MM.1S (cell line): ENCODE measurements around the gene OR52A1.
"Not testable (repeated sequence)": the region's sequence is repeated elsewhere in the genome, so short reads cannot be mapped to it uniquely, and the experiment has no call there.

Experiments used
- DNase-seq: peaks from one replicate; pipeline ENCODE4 v3.0.0-alpha.2; 2015
- H2AFZ ChIP-seq: fragments of 300-600 bp; sonication (generic); 2 replicates; pipeline ENCODE4 v1.6.0; 2016; ENCODE audit warnings: antibody characterized with exemption, low read length
- H3F3A ChIP-seq: fragments of 300-600 bp; sonication (generic); 2 replicates; pipeline ENCODE4 v1.6.1; 2016; ENCODE audit warnings: mild to moderate bottlenecking, antibody characterized with exemption, low read length, moderate library complexity, mixed read lengths; ENCODE audit not compliant: insufficient read depth
- H3K27ac ChIP-seq: fragments of 300-600 bp; sonication (generic); 2 replicates; pipeline ENCODE4 v1.5.1; 2016; ENCODE audit warnings: mild to moderate bottlenecking, low read length
- H3K27me3 ChIP-seq: fragments of 300-600 bp; sonication (generic); replicated peaks from 2 replicates; pipeline ENCODE4 v1.6.0; 2016; ENCODE audit warnings: low read length; ENCODE audit not compliant: insufficient read depth
- H3K36me3 ChIP-seq: fragments of 300-600 bp; sonication (generic); replicated peaks from 2 replicates; pipeline ENCODE4 v1.6.1; 2016; ENCODE audit warnings: mild to moderate bottlenecking, low read length, mixed read lengths; ENCODE audit not compliant: insufficient read depth
- H3K4me1 ChIP-seq: fragments of 300-600 bp; sonication (generic); 2 replicates; pipeline ENCODE4 v1.6.1; 2016; ENCODE audit warnings: low read length, mixed read lengths
- H3K4me2 ChIP-seq: fragments of 300-600 bp; sonication (generic); 2 replicates; pipeline ENCODE4 v1.6.0; 2016; ENCODE audit warnings: low read depth, low read length
- H3K4me3 ChIP-seq: fragments of 300-600 bp; sonication (generic); 2 replicates; pipeline ENCODE4 v1.5.1; 2016; ENCODE audit warnings: low read length, mixed read lengths
- H3K79me2 ChIP-seq: fragments of 300-600 bp; sonication (generic); 2 replicates; pipeline ENCODE4 v1.6.1; 2016; ENCODE audit warnings: mixed run types, low read length, mixed read lengths
- H3K9ac ChIP-seq: fragments of 300-600 bp; sonication (generic); 2 replicates; pipeline ENCODE4 v1.6.1; 2016; ENCODE audit warnings: low read length, mixed read lengths
- H3K9me2 ChIP-seq: fragments of 300-600 bp; sonication (generic); replicated peaks from 2 replicates; pipeline ENCODE4 v1.6.1; 2016; ENCODE audit warnings: mild to moderate bottlenecking, low read length, mixed read lengths; ENCODE audit not compliant: insufficient read depth
- H3K9me3 ChIP-seq: fragments of 300-600 bp; sonication (generic); replicated peaks from 2 replicates; pipeline ENCODE4 v1.6.1; 2016; ENCODE audit warnings: mild to moderate bottlenecking, low read length, mixed read lengths; ENCODE audit not compliant: insufficient read depth
- H4K20me1 ChIP-seq: fragments of 300-600 bp; sonication (generic); 2 replicates; pipeline ENCODE4 v1.6.1; 2016; ENCODE audit warnings: mild to moderate bottlenecking, low read length, moderate library complexity, mixed read lengths; ENCODE audit not compliant: insufficient read depth
- CTCF ChIP-seq: fragments of 300-600 bp; sonication (generic); IDR thresholded peaks from 2 replicates; pipeline ENCODE4 v1.5.1; 2016; ENCODE audit warnings: antibody characterized with exemption, low read length, mixed read lengths
- EZH2 ChIP-seq: fragments of 300-600 bp; sonication (generic); optimal IDR thresholded peaks from 2 replicates; pipeline ENCODE3; 2017; ENCODE audit warnings: low read depth, mild to moderate bottlenecking, antibody characterized with exemption, low read length, mixed read lengths
- EZH2phosphoT487 ChIP-seq: fragments of 300-600 bp; sonication (generic); IDR thresholded peaks from 2 replicates; pipeline ENCODE4 v1.6.1; 2018; ENCODE audit warnings: antibody characterized with exemption, low read length

Gene OR52A1

GRCh38 chr11:5161045-5161444 lies 6.5 kb upstream of the OR52A1 start:
- H3K27me3 ChIP-seq, H3K79me2 ChIP-seq, H3K4me3 ChIP-seq, H3K9me2 ChIP-seq, H3K9ac ChIP-seq, DNase-seq, H3K27ac ChIP-seq, H3F3A ChIP-seq, H3K36me3 ChIP-seq, H3K9me3 ChIP-seq, H4K20me1 ChIP-seq, H3K4me1 ChIP-seq, H2AFZ ChIP-seq, H3K4me2 ChIP-seq: not testable (repeated sequence)

GRCh38 chr11:5160217-5160616 lies 5.7 kb upstream of the OR52A1 start:
- H3K36me3 ChIP-seq, H3K79me2 ChIP-seq, H3F3A ChIP-seq, DNase-seq, H3K27ac ChIP-seq, H3K4me1 ChIP-seq, H3K4me2 ChIP-seq, H4K20me1 ChIP-seq, H3K9me3 ChIP-seq, H3K4me3 ChIP-seq, H3K27me3 ChIP-seq, H3K9me2 ChIP-seq, H2AFZ ChIP-seq, H3K9ac ChIP-seq: not testable (repeated sequence)

DNA sequence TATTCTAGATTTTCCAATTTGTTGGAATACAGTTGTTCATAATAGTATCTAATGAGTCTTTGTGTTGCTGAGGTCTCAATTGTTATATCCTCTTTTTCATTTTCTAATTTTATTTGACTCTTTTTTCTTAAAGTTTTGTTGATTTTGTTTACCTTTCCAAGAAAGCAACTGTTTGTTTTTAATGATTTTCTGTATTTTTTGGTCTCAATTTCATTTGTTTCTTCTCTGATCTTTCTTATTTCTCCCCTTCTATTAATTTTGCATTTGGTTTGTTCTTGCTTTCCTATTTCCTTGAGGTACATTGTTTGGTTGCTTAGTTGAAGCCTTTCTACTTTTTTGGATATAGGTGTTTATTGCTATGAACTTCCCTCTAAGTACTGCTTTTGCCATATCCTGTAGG lies 5.2 kb upstream of the OR52A1 start:
- Histone ChIP-seq H3K4me3 (no peak overlapping the region), H4K20me1 (no peaks in the 10 kb centered on the region), H2AFZ (no peak overlapping the region), H3K27me3 (no peaks in the 10 kb centered on the region), H3K79me2 (no peaks in the 10 kb centered on the region), H3K27ac (no peak overlapping the region), H3K36me3 (no peaks in the 10 kb centered on the region), H3K9ac (no peak overlapping the region), H3K4me2 (no peak overlapping the region), H3K4me1 (no peaks in the 10 kb centered on the region), H3K9me3 (no peaks in the 10 kb centered on the region), H3F3A (no peaks in the 10 kb centered on the region), H3K9me2 (no peaks in the 10 kb centered on the region)
- no peak for TF ChIP-seq EZH2
- TF ChIP-seq EZH2phosphoT487: no peak
- no peak for TF ChIP-seq CTCF
- DNase-seq: no peak

- Histone ChIP-seq H3K27ac (no peak overlapping the region), H3K4me3 (no peak overlapping the region)
- TF ChIP-seq EZH2 (no peak), EZH2phosphoT487 (no peak), CTCF (no peak)
Observed at GRCh38 chr11:5153574-5154431, 754 bp downstream of the OR52A1 start.

More at GRCh38 chr11:5153574-5154431, 754 bp downstream of the OR52A1 start:
- DNase-seq: no peak
- no peak overlapping the region for H2AFZ ChIP-seq
- H4K20me1 ChIP-seq: no peaks in the 10 kb centered on the region
- no peaks in the 10 kb centered on the region for H3F3A ChIP-seq
- no peaks in the 10 kb centered on the region for H3K9me3 ChIP-seq
- no peaks in the 10 kb centered on the region for H3K27me3 ChIP-seq
- no peaks in the 10 kb centered on the region for H3K79me2 ChIP-seq
- H3K9me2 ChIP-seq: no peaks in the 10 kb centered on the region
- no peak overlapping the region for H3K9ac ChIP-seq
- H3K36me3 ChIP-seq: no peaks in the 10 kb centered on the region
- H3K4me1 ChIP-seq: no peaks in the 10 kb centered on the region
- no peak overlapping the region for H3K4me2 ChIP-seq
